ES-I3 (cell line): ENCODE data around the gene TSPY10.
"Not testable (repeated sequence)": the region's sequence is repeated elsewhere in the genome, so short reads cannot be mapped to it uniquely, and the experiment has no call there.

Experiments used
- H3K36me3 ChIP-seq: 2 replicates; pipeline ENCODE4 v1.6.1; 2013; ENCODE audit warnings: mild to moderate bottlenecking, low read length, control low read depth, moderate library complexity; ENCODE audit not compliant: insufficient read depth
- H3K4me1 ChIP-seq: 2 replicates; pipeline ENCODE4 v1.6.1; 2013; ENCODE audit warnings: mild to moderate bottlenecking, control low read depth, low read length; ENCODE audit not compliant: insufficient read depth
- H3K9ac ChIP-seq: 2 replicates; pipeline ENCODE4 v1.6.1; 2013; ENCODE audit warnings: low read depth, mild to moderate bottlenecking, low read length, moderate library complexity
- H3K9me3 ChIP-seq: 2 replicates; pipeline ENCODE4 v1.6.1; 2013; ENCODE audit warnings: mild to moderate bottlenecking, low read length, moderate library complexity; ENCODE audit not compliant: control insufficient read depth, insufficient read depth

The TSPY10 gene, protein sequence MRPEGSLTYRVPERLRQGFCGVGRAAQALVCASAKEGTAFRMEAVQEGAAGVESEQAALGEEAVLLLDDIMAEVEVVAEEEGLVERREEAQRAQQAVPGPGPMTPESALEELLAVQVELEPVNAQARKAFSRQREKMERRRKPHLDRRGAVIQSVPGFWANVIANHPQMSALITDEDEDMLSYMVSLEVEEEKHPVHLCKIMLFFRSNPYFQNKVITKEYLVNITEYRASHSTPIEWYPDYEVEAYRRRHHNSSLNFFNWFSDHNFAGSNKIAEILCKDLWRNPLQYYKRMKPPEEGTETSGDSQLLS

GRCh38 chrY:9527580-9527979 is at the start of gene TSPY10:
Gene TSPY10, plus strand, starts transcription at chrY:9527880. Its CDS starts 46 bp downstream, at chrY:9527926.
- not testable (repeated sequence) for H3K9ac ChIP-seq, H3K36me3 ChIP-seq, H3K4me1 ChIP-seq, H3K9me3 ChIP-seq

DNA sequence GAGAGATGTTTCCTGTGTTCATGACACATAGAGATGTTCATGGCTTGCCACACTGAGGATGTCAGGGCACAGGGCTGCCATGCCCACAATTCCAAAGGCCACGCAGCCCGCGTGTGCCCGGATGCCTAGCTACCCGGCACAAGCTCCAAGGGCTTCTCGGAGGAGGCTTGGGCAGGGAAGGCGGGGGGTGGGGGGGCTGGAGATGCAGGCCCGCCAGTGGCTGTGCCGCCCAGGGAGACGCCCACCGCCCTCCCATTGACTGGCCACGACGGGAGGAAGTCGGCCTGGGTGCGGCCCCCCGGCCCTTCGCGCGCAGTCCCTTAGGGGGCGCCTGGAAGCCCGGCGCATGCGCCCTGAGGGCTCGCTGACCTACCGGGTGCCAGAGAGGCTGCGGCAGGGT is 40.7 kb upstream of the TSPY10 start, which contains the start of gene TSPY9:
Gene TSPY9, plus strand, starts transcription at position 301 of the 400 bp plus-strand sequence. Its CDS starts 46 bp downstream, at position 347.
- H3K4me1 ChIP-seq, H3K9ac ChIP-seq, H3K36me3 ChIP-seq, H3K9me3 ChIP-seq: not testable (repeated sequence)

DNA sequence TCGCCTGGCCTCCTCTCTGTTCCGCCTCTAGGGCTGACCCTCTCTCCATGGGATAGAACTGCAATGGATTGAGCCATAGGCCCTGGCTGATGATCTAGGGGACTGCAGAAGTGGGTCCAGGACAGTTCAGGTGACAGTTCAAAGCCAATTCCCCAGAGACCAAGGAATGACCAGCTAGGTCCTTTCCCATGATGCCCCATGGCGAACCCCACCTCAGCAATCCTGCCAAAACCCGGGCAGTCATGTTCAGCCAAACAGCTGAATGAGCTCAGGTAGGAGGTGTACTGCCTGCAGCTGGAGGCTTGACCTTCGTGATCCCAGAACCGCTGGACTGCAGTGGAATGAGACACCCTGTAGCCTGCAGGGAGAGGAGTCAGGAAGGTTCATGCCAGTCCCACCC is 23.3 kb upstream of the TSPY10 start:
- not testable (repeated sequence) for H3K36me3 ChIP-seq, H3K4me1 ChIP-seq, H3K9ac ChIP-seq, H3K9me3 ChIP-seq

GRCh38 chrY:9516287-9516686 is 11.4 kb upstream of the TSPY10 start:
- not testable (repeated sequence) for H3K36me3 ChIP-seq, H3K9ac ChIP-seq, H3K9me3 ChIP-seq, H3K4me1 ChIP-seq
